ENCODE results near the gene PRAME. TPM values are rescaled to one million over a fixed set of nuclear protein-coding genes. Genes with fewer than 3 reads are reported as not detected.
A peak's percentile ranks its signal among the peaks of the same experiment; 100 is the strongest.

The PRAME gene
- total RNA-seq, 1 experiment from 2014 or later, result not detected

DNA sequence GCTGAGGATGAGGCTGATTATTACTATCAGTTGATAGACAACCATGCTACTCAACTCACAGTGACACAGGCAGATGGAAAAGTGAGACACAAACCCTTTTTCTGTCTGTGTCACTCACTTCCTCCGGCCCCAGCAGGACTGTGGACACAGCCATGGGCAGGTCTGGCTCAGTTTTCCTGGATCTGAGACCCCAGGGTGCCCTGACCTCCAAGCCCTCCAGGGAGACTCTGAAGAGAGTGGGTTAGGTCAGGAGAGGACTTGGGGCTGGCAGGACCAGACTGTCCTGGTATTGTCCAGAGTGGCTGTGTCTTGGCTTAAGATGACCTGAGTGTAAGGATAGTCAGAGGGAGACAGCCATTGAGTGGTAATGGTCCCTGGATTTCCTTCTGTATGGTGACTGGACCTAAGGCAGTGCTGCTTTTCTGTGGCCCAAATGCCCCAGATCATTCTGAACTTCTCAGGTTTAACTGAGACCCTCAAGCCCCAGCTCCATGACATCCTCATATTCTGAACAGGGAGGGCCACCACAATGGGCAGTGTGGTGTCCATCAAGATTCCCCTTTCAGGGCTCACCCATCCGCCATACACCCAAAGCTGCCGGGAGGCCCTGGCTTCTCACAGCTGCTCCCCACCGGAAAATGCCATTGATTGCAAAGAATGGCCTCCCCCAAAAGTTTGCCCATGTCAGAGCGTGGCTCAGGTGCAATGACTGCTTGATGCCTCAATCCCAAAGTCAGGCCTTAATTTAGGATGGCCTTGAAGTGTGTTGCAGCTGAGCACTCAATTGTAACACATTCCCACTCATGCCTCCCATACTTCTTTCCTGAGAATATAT, 36.2 kb upstream of the PRAME start:
- DNase-seq (ENCODE audit: unreplicated experiment), result no peak
- CTCF ChIA-PET, result interaction anchor here (0.6 to 3.0 kb wide), 5 partner anchors 10 to 362 kb away, joined by 3 to 13 read pairs (median 3); no protein-coding TSS in a partner anchor
- Mint-ChIP-seq H3K4me3 (ENCODE audit: unreplicated experiment) (no peak overlapping the region), H3K4me1 (ENCODE audit: insufficient read depth, unreplicated experiment) (no peaks in the 10 kb centered on the region), H3K9me3 (ENCODE audit: unreplicated experiment) (no peaks in the 10 kb centered on the region), H3K36me3 (ENCODE audit: insufficient read depth, unreplicated experiment) (no peaks in the 10 kb centered on the region), H3K27me3 (ENCODE audit: insufficient read depth, unreplicated experiment) (peaks cover 55% of the 10 kb centered on the region), H3K27ac (ENCODE audit: low read depth, unreplicated experiment) (no peak overlapping the region)
- BruUV-seq (replicated peaks), result no TSS peak
- intact Hi-C loops (cut with micrococcal nuclease), result no loop called here
- POLR2A ChIA-PET, result no interaction called here
- TF ChIP-seq, protein P1, sequence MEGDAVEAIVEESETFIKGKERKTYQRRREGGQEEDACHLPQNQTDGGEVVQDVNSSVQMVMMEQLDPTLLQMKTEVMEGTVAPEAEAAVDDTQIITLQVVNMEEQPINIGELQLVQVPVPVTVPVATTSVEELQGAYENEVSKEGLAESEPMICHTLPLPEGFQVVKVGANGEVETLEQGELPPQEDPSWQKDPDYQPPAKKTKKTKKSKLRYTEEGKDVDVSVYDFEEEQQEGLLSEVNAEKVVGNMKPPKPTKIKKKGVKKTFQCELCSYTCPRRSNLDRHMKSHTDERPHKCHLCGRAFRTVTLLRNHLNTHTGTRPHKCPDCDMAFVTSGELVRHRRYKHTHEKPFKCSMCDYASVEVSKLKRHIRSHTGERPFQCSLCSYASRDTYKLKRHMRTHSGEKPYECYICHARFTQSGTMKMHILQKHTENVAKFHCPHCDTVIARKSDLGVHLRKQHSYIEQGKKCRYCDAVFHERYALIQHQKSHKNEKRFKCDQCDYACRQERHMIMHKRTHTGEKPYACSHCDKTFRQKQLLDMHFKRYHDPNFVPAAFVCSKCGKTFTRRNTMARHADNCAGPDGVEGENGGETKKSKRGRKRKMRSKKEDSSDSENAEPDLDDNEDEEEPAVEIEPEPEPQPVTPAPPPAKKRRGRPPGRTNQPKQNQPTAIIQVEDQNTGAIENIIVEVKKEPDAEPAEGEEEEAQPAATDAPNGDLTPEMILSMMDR (IDR thresholded peaks at IDR 0.05; ENCODE audit: unreplicated experiment), result no peak

DNA sequence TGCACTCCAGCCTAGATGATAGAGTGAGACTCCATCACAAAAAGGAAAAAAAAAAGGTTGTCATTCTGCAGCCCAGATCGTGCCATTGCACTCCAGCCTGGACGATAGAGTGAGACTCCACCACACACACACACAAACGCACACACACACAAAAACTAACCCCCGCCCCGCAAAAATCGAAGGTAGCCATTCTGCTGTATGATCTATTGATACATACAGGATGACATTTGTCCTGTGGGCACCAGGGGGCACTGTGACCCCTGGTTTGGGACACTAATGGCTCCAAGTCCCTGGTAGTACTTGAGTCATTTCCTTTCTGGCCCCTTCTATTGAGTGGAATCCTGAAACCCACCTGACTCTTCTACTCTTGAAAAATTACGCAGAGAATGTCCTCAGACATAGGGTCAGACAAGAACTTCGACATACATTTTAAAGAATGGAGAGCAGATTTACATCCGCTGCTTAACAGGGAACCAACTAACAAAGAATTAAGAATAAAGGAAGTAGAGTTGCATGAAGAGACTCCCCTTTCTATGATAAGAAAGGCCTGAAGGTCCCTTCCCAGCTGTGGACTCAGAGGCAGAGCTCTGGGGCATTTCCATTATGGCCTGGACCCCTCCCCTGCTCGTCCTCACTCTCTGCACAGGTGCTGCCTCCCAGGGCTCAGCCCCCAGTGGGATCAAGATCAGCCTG, 35.0 kb upstream of the PRAME start:
- intact Hi-C loops (cut with micrococcal nuclease), result no loop called here
- peaks cover 61% of the 10 kb centered on the region for H3K27me3 Mint-ChIP-seq (ENCODE audit: insufficient read depth, unreplicated experiment)
- H3K27ac Mint-ChIP-seq (ENCODE audit: low read depth, unreplicated experiment), result no peak overlapping the region

DNA sequence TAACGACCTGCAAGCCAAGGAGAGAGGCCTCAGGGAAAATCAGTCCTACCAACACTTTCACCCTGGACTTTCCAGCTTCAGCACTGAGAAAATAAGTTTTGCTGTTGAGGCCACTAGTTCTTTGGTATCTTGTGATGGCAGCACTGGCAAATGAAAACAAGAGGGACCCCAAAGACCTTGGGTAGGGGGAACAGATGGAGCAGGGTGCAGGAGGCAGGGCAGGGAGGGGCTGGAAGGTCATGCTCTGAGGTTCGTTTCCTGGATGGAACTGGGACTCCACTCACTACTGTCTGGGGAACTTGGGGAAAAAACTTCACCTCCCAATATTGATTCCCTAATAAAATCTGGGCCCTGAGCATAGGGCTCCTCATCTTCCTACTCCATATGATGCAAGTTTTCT, 34.2 kb upstream of the PRAME start:
- no peaks in the 10 kb centered on the region for H3K9me3 Mint-ChIP-seq (ENCODE audit: unreplicated experiment)
- peaks cover 61% of the 10 kb centered on the region for H3K27me3 Mint-ChIP-seq (ENCODE audit: insufficient read depth, unreplicated experiment)
- POLR2A ChIA-PET, result interaction anchor here (0.8 kb wide), 1 partner anchor 54 kb away, joined by 3 read pairs; no protein-coding TSS in a partner anchor
- DNase-seq (ENCODE audit: unreplicated experiment), result no peak
- H3K36me3 Mint-ChIP-seq (ENCODE audit: insufficient read depth, unreplicated experiment), result no peaks in the 10 kb centered on the region
- TF ChIP-seq, protein P1 (IDR thresholded peaks at IDR 0.05; ENCODE audit: unreplicated experiment), result no peak
- no peak overlapping the region for H3K4me3 Mint-ChIP-seq (ENCODE audit: unreplicated experiment)
- CTCF ChIA-PET, result interaction anchor here (0.6 to 3.0 kb wide), 11 partner anchors 9 to 1206 kb away, joined by 3 to 13 read pairs (median 4); no protein-coding TSS in a partner anchor
- H3K27ac Mint-ChIP-seq (ENCODE audit: low read depth, unreplicated experiment), result no peak overlapping the region
- no peaks in the 10 kb centered on the region for H3K4me1 Mint-ChIP-seq (ENCODE audit: insufficient read depth, unreplicated experiment)
- BruUV-seq (replicated peaks), result no TSS peak
- intact Hi-C loops (cut with micrococcal nuclease), result no loop called here

More for the DNA sequence above, 35.0 kb upstream of the PRAME start:
- Mint-ChIP-seq H3K9me3 (ENCODE audit: unreplicated experiment) (no peaks in the 10 kb centered on the region), H3K36me3 (ENCODE audit: insufficient read depth, unreplicated experiment) (no peaks in the 10 kb centered on the region), H3K4me1 (ENCODE audit: insufficient read depth, unreplicated experiment) (no peaks in the 10 kb centered on the region), H3K4me3 (ENCODE audit: unreplicated experiment) (no peak overlapping the region)
- ChIA-PET POLR2A (no interaction called here), CTCF (interaction anchor here (0.6 to 3.0 kb wide), 10 partner anchors 8 to 1205 kb away, joined by 3 to 13 read pairs (median 3); no protein-coding TSS in a partner anchor)
- TF ChIP-seq, protein P1 (IDR thresholded peaks at IDR 0.05; ENCODE audit: unreplicated experiment), result peak; percentile 73
- no TSS peak for BruUV-seq (replicated peaks)
- DNase-seq (ENCODE audit: unreplicated experiment), result peak; percentile 53
